ENCODE data around the gene HYI.
"Not testable (repeated sequence)": the region's sequence is repeated elsewhere in the genome, so short reads cannot be mapped to it uniquely, and the experiment has no call there.

The HYI gene

DNA sequence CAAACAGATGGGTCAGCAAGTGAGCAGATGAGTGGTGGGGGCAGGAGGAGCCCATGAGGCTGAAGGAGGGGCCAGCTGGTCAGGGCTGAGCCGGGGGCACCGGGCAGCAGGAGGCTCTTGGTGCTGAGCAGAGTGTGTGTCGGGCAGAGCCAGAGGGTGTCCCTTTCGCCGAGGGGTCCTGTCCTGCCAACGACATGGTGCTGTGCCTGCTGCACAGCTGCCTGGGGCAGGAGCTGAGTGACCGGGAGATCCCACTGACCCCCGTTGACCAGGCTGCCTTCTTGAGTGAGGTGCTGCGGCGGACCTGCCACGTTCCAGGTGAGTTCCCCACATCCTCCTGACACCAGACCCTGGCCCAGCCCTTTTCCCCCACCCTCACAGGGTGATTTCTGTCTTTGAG lies 27.5 kb downstream of the HYI start:
- no peak for DNase-seq

DNA sequence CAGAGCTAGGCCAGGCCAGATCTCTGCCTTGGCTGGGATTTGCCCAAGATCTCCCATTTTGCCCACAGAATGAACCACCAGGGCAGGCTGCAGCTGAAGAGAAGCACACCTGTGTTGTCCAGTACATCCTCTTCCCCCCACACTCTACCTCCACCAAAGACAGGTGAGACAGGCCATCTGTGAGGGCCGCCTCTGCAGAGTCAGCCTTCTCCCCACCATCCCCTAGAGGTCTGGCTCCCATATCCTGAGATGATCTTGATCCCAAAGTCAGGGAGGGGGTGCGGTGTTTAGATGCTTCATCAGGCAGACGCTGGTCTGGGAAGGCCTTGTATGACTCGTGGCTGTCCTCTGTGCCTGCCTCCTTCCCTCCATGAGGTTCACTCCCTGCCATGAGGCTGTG lies 28.7 kb downstream of the HYI start:
- DNase-seq = no peak

DNA sequence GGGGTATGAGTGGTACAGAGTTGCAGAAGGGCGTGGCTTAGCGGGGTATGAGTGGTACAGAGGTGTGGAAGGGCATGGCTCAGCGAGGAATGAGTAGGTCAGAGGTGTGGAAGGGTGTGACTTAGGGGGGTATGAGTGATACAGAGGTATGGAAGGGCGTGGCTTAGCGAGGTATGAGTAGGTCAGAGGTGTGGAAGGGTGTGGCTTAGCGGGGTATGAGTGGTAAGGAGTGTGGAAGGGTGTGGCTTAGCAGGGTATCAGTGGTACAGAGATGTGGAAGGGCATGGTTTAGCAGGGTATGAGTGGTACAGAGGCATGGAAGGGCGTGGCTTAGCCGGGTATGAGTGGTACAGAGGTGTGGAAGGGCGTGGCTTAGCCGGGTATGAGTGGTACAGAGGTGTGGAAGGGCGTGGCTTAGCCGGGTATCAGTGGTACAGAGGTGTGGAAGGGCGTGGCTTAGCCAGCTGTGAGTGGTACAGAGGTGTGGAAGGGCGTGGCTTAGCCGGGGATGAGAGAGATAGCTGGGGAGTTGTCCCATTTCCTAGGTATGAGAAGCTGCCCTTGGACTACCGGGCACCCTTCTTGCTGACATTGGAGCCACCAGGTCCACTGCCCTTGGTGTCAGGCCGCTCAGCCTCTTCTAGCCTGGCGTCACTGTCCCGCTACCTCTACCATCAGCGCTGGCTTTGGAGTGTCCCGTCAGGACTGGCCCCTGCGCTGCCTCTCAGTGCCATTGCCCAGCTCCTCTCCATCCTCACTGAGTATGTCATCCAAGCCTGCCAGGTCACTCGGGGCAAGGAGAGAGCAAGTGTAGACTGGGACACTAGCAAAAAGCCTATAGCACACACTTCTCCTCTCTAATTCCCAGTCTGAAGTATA lies 29.8 kb downstream of the HYI start:
- DNase-seq = no peak

DNA sequence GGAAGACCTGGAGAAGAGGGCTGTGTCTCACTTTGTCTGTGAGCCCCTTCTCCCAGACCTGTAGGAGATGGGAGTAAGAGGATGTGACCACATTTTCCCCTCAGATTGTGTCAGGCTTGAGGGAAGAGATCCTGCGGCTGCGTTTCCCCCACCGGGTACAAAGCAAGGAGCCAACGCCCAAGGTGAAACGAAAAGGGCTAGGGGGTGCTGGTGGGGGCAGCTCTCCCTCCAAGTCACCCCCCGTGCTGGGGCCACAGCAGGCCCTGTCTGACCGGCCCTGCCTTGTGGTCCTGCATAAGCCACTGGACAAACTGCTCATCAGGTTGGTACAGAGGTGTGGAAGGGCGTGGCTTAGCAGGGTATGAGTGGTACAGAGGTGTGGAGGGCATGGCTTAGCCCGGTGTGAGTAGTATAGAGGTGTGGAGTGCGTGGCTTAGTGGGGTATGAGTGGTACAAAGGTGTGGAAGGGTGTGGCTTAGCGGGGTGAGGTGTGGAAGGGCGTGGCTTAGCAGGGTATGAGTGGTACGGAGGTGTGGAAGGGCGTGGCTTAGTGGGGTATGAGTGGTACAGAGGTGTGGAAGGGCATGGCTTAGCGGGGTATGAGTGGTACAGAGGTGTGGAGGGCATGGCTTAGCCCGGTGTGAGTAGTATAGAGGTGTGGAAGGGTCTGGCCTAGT lies 30.6 kb downstream of the HYI start:
- no peak for DNase-seq

DNA sequence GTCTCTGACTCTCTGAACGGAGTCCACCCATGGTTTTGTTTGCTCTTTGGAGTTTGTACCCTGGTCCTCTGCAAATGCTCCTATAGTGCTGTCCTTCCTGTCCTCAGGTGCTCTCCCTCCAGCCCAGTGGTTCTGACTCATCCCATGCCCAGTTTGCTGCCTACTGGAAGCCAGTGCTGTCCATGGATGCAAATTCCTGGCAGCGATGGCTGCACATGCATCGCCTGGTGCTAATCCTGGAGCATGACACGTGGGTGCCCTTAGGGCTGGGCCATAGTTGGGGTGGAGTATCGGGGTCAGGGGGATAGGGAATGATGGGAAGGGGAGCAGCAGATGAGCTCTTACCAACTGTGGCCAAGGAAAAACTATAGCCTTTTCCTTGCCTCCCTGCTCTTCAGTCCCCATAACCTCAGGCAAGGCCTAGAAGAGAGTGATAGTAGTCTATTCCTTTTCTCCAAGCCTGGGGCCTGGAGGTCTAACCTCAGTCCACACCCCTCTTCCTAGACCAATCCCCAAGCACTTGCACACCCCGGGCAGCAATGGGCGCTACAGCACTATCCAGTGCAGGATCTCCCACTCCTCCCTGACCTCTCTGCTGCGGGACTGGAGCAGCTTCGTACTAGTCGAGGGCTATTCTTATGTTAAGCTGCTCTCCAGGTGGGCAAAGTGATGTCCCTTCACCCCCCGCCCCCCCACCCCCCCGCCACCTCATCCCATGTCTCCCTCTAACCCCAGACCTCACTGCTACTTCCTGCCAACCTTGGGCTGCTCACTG lies 31.6 kb downstream of the HYI start:
- no peak for DNase-seq

DNA sequence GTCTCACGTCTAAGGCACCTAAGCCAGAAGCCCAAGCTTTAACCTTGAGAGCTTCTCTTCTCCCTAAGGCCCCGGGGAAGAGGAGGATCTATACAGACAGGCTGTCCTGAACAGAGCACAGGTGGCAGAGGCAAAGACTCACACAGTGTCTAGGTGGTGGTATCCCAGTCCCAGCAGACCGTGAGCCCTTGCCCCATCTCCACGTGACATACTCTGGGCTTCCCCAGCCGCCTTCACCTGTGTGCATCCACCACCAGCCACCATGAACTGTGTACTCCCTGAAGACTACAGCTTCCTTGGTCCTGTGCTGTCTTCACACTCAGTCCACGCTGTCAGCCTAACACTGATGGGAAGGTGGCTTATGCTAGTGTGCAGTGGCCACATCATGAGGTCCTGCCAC lies 32.3 kb downstream of the HYI start:
- no peak for DNase-seq

DNA sequence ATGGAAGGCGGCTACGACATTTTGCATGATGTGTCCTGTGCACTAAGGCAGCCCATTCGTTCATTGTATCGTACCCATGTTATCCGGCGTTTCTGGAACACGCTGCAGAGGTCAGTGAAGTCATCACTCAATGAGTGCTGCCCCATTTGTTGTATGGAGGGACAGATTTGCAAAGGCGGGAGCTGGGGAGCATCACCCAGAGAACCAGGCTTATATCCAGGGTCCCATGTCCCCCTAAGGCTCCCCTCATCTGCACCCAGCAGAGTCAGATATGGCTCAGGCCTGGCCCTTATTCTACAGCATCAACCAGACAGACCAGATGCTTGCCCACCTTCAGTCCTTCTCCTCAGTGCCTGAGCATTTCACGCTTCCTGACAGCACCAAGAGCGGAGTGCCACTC lies 32.9 kb downstream of the HYI start:
- no peak for DNase-seq

DNA sequence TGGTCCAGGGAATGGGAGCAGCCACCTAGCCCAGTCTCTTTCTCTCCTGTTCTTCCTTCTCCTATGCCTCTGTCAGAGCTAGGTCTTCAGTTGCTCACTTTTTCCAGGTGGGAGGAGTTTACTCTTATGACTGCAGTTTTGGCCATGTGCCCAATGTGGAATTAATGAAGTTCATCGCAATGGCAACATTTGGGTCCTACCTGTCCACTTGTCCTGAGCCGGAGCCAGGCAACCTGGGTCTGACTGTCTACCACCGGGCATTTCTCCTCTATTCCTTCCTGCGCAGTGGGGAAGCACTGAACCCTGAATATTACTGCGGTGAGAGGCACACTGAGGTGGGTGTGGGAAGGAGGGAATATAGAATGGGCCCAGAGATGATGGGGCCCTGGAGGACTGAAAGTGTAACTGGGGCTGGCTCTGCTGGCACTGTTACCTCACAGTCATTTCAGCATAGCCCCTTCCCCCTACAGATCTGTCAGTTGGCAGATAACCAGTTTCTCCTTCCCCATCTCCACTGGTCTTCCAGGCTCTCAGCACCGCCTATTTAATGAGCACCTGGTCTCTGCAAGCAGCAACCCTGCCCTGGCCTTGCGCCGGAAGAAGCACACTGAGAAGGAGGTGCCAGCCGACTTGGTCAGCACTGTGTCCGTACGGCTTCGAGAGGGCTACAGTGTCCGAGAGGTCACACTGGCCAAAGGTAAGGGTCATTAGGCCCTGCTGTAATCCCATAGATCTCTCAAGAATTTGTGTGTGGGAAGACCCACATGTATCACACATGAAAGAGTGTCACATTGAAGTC lies 33.9 kb downstream of the HYI start:
- no peak for DNase-seq

DNA sequence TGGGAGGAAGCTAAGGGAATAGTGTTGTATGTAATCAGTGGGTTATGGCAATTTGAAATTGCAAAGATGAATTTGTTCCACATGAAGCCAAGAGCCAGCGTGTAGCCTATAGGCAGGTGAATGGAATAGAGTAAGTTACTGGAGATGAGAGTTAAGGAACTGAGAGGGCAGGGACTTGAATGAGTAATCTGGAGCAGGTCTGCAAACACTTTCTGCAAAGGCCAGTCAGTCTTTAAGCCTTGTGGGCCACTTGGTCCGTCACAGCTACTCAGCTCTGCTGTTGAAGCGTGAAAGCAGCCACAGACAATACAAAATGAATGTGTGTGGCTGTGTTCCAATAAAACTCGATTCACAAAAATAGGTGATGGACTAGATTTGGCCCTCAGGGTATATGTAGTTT lies 34.9 kb downstream of the HYI start:
- DNase-seq = no peak

DNA sequence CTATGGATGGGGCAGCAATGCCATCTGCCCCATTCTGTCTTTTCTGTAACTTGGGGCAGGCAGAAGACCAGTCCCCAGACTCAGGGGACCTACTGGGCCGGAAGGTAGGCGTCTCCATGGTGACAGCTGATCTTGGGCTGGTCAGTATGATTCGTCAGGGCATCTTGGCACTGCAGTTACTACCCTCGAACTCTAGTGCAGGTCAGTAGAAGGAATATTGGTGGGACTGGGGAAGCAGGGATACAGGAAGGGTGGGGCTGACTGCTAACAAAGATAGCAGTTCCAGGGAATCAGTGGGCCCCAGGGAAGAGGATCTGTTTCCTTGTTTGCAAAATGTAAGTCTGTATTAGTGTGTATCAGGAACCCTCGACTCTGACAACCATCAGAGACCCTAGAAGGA lies 37.8 kb downstream of the HYI start:
- no peak for DNase-seq

DNA sequence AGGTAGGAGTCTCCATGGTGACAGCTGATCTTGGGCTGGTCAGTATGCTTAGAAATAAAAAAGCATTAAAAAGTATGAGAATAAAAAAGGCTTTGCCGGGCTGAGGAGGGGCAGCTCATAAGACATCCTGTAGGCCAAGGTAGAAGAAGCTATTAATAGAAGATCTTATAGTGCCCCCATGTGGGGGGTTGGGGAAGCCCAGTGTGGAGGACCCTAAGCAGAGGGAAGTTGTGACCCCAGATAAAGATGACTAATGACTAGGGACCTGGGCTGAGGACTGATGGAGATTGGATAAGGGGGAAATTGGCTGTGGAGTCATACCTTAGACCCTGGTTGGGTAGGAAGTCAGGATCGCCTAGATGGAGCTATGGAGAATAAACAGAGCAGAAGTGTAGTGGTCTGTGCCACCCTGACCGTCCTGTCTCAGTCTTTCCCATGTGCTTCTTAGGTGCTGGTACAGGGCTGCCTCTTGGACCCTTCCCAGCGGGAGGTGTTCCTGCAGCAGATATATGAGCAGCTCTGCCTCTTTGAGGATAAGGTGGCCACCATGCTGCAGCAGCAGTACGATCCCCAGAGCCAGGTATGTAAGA lies 39.0 kb downstream of the HYI start:
- DNase-seq = peak; percentile 74

DNA sequence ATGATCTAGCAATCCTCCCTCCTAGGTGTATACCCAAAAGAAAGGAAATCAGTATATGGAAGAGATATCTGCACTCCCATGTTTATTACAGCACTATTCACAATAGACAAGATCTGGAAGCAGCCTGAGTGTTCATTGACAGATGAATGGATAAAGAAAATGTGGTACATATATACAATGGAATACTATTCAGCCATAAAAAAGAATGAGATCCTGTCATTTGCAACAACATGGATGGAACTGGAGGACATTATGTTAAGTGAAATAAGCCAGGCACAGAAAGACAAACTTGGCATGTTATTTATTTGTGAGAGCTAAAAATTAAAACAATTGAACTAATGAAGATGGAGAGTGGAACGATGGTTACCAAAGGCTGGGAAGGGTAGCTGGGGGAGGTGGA lies 40.3 kb downstream of the HYI start:
- DNase-seq = not testable (repeated sequence)

DNA sequence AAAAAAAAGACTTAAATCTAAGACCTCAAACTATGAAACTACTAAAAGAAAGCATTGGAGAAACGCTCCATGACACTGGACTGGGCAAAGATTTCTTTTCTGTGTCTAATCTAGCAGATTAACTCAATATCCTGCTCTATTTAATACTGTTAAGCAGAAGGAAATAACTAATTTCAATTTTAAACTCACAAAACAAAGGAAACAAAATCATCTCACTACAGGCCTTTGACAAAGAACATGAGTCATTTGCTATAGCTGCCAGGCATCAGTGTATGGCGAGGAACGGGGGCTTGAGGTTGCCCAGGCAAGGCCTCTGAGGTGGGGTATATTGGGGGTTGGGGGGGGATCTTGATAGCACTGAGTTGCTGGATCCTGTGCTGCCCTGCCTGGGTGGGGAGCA lies 43.2 kb downstream of the HYI start:
- no peak for DNase-seq

DNA sequence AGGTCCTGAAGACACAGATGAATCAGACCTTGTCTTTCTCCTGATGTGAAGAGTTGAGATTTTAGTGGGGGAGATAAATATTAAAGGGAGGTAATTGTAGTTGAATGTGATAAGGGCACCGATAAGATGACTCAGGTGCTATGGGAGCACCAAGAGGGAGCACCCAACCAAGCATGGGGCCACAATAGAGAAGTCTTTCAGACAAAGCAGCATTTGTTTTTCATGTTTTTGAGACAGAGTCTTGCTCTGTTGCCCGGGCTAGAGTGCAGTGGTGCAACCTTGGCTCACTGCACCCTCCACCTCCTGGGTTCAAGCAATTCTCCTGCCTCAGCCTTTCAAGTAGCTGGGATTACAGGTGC lies 47.9 kb downstream of the HYI start:
- no peak for DNase-seq

DNA sequence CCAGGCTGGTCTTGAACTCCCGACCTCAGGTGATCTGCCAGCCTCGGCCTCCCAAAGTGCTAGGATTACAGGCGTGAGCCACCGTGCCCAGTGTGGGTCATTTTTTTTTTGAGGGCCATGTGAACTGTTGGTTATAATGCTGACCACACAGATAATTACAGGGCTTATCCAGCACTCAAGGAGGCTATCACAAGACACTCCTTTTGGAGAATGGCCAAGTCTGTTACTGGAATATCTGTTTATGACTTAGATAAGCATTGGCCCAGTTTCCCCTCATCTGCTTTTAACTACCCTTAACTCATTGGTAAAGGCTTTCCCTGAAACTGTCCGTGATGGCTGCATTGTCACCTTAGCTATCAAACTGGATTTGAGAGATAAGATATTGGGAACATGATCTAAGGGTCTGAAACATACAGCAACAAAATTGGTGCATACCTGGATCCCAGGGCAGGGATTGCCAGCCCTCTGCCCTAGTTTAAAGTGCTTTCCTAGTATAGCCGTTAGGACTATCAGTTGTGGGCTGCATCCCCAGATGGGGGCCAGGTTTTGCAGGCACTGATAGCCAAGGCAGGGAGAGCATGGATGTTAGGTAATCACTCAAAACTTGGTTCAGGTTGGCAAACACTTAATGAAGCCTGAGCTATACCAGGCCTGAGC lies 48.4 kb downstream of the HYI start:
- DNase-seq = no peak

DNA sequence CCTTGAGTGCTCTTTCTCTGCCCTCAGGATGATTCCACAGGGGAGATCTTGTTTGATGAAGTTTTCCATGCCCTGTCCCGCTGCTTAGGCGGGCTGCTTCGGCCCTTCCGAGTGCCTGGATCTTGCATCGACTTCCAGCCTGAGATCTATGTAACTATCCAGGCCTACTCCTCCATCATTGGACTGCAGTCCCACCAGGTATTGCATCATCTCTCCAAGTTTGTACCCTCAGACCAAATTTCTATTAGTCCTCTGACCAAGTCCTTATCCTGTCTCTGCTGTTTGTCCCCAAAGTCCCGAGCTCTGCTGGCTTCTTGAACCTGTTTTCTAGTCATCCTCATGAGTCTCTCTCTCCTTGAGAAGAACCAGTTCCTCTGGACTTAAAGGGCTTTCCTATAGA lies 49.4 kb downstream of the HYI start:
- DNase-seq = no peak

DNA sequence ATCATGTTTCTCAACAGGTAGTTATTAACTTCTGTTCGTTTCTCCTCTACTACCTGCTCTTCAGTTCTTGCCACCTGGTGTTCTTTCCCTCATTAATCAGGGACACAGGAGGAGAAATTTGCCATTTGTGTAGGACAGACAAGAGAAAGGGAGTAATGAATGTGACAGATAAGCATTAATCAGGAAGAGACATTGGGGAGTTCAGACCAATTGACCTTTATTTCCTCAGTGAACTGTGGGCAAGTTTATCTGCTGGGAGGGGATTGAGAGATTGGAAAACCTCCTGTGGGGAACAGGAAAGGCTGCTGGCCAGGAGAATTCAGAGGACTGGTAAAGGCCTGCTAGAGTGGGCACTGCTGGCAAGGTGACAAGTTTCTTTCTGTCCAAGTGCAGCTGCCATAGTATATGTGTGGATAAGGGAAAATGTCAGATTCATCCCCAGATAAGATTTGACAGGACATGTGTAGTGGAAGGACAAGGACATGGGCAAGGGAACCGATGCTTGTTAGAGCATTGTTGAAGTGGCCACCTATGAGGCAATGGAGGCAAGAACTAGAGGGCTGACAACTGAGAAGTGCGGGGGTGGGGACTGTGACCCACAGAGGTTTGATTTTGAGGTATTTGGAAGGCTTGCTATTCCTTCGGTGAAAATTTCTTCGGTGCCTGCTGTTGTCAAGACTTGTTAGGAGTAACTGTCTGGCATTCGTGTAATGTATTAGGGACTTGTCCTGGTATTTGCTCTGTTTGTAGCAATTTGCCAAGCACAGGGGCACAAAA lies 51.5 kb downstream of the HYI start:
- DNase-seq = no peak

All from CD4-positive, alpha-beta T cell treated with Interleukin-6 for 4 hours (primary cell).